ENCODE data around the gene EHMT2.

- TF ChIP-seq ZNF274 (IDR thresholded peaks at IDR 0.05; ENCODE audit: borderline replicate concordance, extremely low read depth, low read length) (no peak), POLR2AphosphoS5 (IDR thresholded peaks at IDR 0.05; ENCODE audit: low read depth, low read length) (no peak), SRF (IDR thresholded peaks at IDR 0.05; ENCODE audit: low read depth, low read length) (no peak)
These were observed 38.8 kb downstream of the EHMT2 start for GRCh38 chr6:31858707-31859106.

All from H1 (cell line).